Transverse colon (tissue), 4 donors: ENCODE data around the gene RPGR. TPM values are rescaled to one million over a fixed set of nuclear protein-coding genes. Genes with fewer than 3 reads are reported as not detected.

Experiments used
- DNase-seq: peaks from one replicate; pipeline ENCODE4 v3.0.0-alpha.2; 2019
- H3K27ac ChIP-seq, 4 donors: fragments of 200-600 bp; sonication (generic); 2 replicates each; pipeline ENCODE4 v1.5.1; 2016 to 2018; ENCODE audit warnings: inconsistent platforms in 4 of 4
- H3K27me3 ChIP-seq: fragments of 200-600 bp; sonication (generic); 2 replicates; pipeline ENCODE4 v1.5.1; 2017; ENCODE audit warnings: inconsistent platforms
- H3K36me3 ChIP-seq, 4 donors: fragments of 200-600 bp; sonication (generic); 2 replicates each; pipeline ENCODE4 v1.5.1; 2017 to 2019; ENCODE audit warnings: inconsistent platforms in 4 of 4
- H3K4me1 ChIP-seq, 4 donors: fragments of 200-600 bp; sonication (generic); 2 replicates each; pipeline ENCODE4 v1.5.1; 2017 to 2020; ENCODE audit warnings: inconsistent platforms in 4 of 4
- H3K4me3 ChIP-seq, 4 donors: fragments of 200-600 bp; sonication (generic); 1 replicate in 1 of 4; 2 replicates in 3 of 4; pipeline versions ENCODE4 v1.5.1 to v1.6.1; 2017 to 2019; ENCODE audit warnings: inconsistent platforms in 4 of 4
- H3K9me3 ChIP-seq, 2 donors: fragments of 200-600 bp; sonication (generic); 2 replicates each; pipeline ENCODE4 v1.5.1; 2017 to 2019; ENCODE audit warnings: inconsistent platforms in 2 of 2
- CTCF ChIP-seq, 5 experiments: fragments of 200-600 bp in 3 of 5; fragments of 450-650 bp in 2 of 5; sonication (generic) in 3 of 5; IDR thresholded peaks; 1 replicate in 2 of 5; 2 replicates in 3 of 5; pipeline ENCODE4 v1.5.1; 2016 to 2017; ENCODE audit warnings: antibody characterized with exemption in 5 of 5, inconsistent platforms in 3 of 5, mild to moderate bottlenecking in 2 of 5, moderate library complexity in 1 of 5
- EP300 ChIP-seq: sonication (generic); formaldehyde crosslinking; IDR thresholded peaks from one replicate; pipeline ENCODE4 v1.6.1; 2017; ENCODE audit warnings: antibody characterized with exemption, low read depth
- POLR2A ChIP-seq: fragments of 450-650 bp; IDR thresholded peaks from one replicate; pipeline ENCODE4 v1.6.1; 2016; ENCODE audit warnings: antibody characterized with exemption, mild to moderate bottlenecking, moderate library complexity
- POLR2AphosphoS5 ChIP-seq, 3 donors: sonication (generic); formaldehyde crosslinking; IDR thresholded peaks; one replicate each; pipeline ENCODE4 v1.6.1; 2016; ENCODE audit warnings: antibody characterized with exemption in 3 of 3
- WGBS, 2 donors: methylation state at CpG; one replicate each; pipeline ENCODE4 v1.1.5; 2018; ENCODE audit warnings: low coverage in 1 of 2; 5-methylcytosine and 5-hydroxymethylcytosine counted together
- in situ Hi-C, 4 donors: fragments of 200-750 bp; cut with MboI; loops; one replicate each; pipeline versions ENCODE4 v1.15.0 to v1.15.1; 2017; ENCODE audit warnings: low sequenced_read_pairs in 3 of 4, low pct_ligation_motif_present in 1 of 4, low pct_unique_long_range_greater_than_20kb in 1 of 4
- intact Hi-C: fragments of 100-400 bp; cut with DNase I; formaldehyde crosslinking; loops from one replicate; pipeline ENCODE4 v1.15.1; 2023; ENCODE audit warnings: low total_unique reads
- total RNA-seq, 4 donors: library from RNA; depleted of rRNA; stranded (reverse); fragments of >200 nt; gene quantifications; one replicate each; pipeline ENCODE4 v1.1.0, GENCODE V29; 2016

The RPGR gene
- total RNA-seq, 4 donors from 2014 or later = 11.9 to 33.3 (median 23.7) TPM

GRCh38 chrX:38357747-38358673 is 30.7 kb upstream of the RPGR start:
- intact Hi-C loops = no loop called here
- H3K27ac ChIP-seq = no peak overlapping the region
- no peaks in the 10 kb centered on the region for H3K27me3 ChIP-seq
- no peak for TF ChIP-seq EP300
- no peak for TF ChIP-seq CTCF (IDR thresholded peaks at IDR 0.05)
- no peaks in the 10 kb centered on the region for H3K4me1 ChIP-seq
- in situ Hi-C loops = loop anchor here in 1 of 4 donors (25.0 kb wide), 1 partner anchor 96 kb away; no protein-coding TSS in a partner anchor
- H3K36me3 ChIP-seq = no peaks in the 10 kb centered on the region
- H3K4me3 ChIP-seq = no peak overlapping the region
- WGBS, 2 donors = 54 to 86% methylated on average over 1 to 4 of the region's 4 CpGs
- DNase-seq = no peak
- H3K9me3 ChIP-seq = no peaks in the 10 kb centered on the region

GRCh38 chrX:38356401-38356800 is 29.1 kb upstream of the RPGR start:
- Histone ChIP-seq H3K36me3 (no peaks in the 10 kb centered on the region), H3K9me3 (no peaks in the 10 kb centered on the region), H3K4me1 (no peaks in the 10 kb centered on the region), H3K27me3 (no peaks in the 10 kb centered on the region), H3K4me3 (no peak overlapping the region), H3K27ac (no peak overlapping the region)
- no peak for DNase-seq
- in situ Hi-C loops (loop anchor here in 1 of 4 donors (25.0 kb wide), 1 partner anchor 94 kb away; no protein-coding TSS in a partner anchor), intact Hi-C loops (no loop called here)
- TF ChIP-seq CTCF (IDR thresholded peaks at IDR 0.05) (no peak), POLR2A (no peak), POLR2AphosphoS5 (IDR thresholded peaks at IDR 0.05) (no peak), EP300 (no peak)
- 74% methylated on average over 8 of the region's 8 CpGs; no CpG with 5 or more reads in 1 of the 2 donors for WGBS, 2 donors

GRCh38 chrX:38352362-38352761 is 25.1 kb upstream of the RPGR start, which contains the start of gene OTC:
Gene OTC, plus strand, starts transcription at chrX:38352604. Its CDS starts 93 bp downstream, at chrX:38352697.
- intact Hi-C loops = no loop called here
- DNase-seq = no peak
- Histone ChIP-seq H3K27ac (peak within 1 kb of the TSS in 1 of 4 donors; percentile 44), H3K27me3 (no peaks in the 10 kb centered on the region), H3K4me1 (no peaks in the 10 kb centered on the region), H3K4me3 (no peak within 1 kb of the TSS), H3K9me3 (no peaks in the 10 kb centered on the region), H3K36me3 (no peaks in the 10 kb centered on the region)
- no peak for TF ChIP-seq POLR2AphosphoS5 (IDR thresholded peaks at IDR 0.05)
- TF ChIP-seq CTCF (IDR thresholded peaks at IDR 0.05) = no peak
- TF ChIP-seq POLR2A = no peak
- TF ChIP-seq EP300 = no peak
- in situ Hi-C loops = loop anchor here in 1 of 4 donors (25.0 kb wide), 1 partner anchor 90 kb away; no protein-coding TSS in a partner anchor
- WGBS, 2 donors = 54 to 100% methylated on average over 1 to 4 of the region's 4 CpGs

GRCh38 chrX:38351346-38351745 is 24.0 kb upstream of the RPGR start:
- TF ChIP-seq POLR2AphosphoS5 (IDR thresholded peaks at IDR 0.05) (no peak), CTCF (IDR thresholded peaks at IDR 0.05) (no peak), EP300 (no peak), POLR2A (no peak)
- intact Hi-C loops = no loop called here
- 69% methylated on average over 3 of the region's 3 CpGs; no CpG with 5 or more reads in 1 of the 2 donors for whole genome bisulfite sequencing, 2 donors
- Histone ChIP-seq H3K4me1 (no peaks in the 10 kb centered on the region), H3K4me3 (no peak overlapping the region), H3K27ac (no peak overlapping the region), H3K9me3 (no peaks in the 10 kb centered on the region), H3K27me3 (no peaks in the 10 kb centered on the region), H3K36me3 (no peaks in the 10 kb centered on the region)
- in situ Hi-C loops = loop anchor here in 1 of 4 donors (25.0 kb wide), 1 partner anchor 89 kb away; no protein-coding TSS in a partner anchor
- DNase-seq = no peak
